ENCODE measurements around the gene THEM5.

The THEM5 gene

DNA sequence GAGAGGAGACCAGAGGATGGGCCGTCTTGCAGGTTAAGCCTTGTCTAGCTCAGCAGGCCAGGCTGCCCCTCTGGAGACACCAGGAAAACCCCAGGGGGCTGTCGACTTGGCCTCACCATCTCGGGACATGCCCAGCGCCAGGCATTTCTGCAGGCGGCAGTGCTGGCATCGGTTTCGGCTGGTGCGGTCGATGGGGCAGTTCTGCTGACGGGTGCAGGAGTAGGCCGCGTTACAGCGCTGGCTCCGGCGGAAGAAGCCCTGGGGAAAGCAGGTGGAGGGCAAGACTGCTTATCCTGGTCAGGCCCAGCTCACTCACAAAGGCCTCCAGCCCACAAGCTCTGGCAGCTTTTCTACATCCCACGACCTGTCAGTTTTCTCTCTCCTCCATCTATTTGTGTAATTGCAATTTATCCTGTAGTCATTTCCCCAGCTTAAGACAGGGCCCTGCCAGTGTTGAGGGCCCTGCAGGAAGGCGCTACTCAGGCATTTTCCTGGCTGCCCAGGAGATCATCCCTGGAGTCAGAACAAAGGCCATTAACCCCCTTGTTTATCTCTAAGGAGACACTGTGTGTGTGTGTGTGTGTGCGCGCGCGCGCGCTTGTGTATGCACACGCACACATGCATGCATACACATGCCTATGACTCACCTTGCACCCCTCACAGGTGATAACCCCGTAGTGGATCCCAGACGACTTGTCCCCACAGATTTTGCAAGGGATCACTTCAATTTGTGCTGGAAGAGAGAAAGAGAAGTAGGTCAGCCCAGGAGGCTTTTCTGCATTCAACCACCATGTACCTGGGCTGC is 36.8 kb downstream of the THEM5 start:
- FAIRE-seq: no peak

DNA sequence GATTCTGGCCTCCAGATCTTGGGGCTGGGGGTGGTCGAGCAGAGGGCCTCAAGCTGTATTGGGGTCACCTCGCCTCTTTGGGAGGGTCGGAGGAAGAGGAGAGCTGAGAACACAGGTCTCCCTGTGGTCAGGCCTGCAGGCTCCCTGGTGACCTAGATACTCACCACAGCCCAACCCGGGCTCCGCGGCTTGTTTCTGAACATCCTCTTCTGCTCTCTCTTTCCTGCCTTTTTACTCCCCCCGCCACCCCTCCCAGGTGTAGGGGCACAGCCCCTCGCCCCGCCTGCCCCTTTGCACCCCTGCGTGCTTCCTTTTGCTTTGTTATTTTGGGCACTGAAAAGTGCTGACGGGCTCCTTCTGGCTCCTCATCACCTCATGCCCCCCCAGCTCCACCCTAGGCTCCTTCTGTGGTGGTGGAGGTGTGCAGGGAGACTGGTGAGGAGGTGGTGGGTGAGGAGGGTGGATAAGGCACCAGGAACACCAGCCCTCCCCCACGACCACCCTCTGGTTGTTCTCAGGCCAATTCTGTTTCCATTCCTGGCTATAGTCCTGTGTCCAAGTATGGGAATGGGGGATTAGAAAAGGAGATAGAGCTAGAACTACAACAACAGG is 37.7 kb downstream of the THEM5 start:
- FAIRE-seq: no peak

DNA sequence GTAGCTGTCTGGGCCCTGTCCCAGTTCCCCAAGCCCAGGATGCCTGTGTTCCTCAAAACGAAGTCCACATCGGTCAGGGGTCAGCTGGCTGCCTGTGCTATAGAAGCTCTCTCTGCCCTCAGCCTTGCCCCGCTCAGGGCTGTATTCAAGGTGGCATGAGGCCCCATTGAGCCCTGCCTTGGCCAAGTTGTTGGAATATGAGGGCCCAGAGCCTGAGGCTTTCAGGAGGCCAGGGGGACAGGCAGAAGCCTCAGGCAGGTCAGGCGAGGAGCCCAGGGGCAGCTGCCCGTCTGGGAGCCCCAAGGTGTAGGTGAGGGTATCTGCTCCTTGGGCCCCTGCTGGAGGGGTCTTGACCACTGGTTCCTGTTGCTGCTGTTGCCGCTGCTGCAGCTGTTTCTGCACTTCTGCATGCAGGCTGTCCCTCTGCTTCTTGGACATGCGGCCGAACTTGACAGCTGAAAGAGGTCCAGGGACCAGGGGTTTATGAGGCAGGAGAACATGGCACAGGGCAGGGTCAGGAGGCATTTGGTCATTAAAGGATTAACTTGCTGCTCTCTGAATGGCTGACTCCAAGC is 38.5 kb downstream of the THEM5 start:
- no peak for FAIRE-seq

DNA sequence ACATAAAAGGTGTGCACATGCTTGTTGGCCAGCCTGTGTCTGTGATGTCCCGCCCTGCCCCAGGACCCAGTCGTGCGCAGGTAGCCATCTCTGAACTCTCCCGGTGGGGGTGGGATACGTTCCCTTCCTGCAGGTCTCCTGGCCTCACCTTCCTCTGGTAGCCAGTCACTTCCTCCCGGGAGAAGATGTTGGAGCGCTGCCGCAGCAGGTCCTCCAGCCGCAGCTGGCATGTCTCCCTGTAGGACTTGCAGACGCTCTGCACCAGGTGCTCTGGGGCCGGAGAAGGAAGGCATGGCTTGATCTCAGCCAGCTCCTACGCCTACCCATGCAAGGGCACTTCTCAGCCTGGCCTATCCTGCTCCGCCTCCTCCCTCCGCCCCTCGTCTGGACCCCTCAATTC is 39.1 kb downstream of the THEM5 start:
- no peak for FAIRE-seq

DNA sequence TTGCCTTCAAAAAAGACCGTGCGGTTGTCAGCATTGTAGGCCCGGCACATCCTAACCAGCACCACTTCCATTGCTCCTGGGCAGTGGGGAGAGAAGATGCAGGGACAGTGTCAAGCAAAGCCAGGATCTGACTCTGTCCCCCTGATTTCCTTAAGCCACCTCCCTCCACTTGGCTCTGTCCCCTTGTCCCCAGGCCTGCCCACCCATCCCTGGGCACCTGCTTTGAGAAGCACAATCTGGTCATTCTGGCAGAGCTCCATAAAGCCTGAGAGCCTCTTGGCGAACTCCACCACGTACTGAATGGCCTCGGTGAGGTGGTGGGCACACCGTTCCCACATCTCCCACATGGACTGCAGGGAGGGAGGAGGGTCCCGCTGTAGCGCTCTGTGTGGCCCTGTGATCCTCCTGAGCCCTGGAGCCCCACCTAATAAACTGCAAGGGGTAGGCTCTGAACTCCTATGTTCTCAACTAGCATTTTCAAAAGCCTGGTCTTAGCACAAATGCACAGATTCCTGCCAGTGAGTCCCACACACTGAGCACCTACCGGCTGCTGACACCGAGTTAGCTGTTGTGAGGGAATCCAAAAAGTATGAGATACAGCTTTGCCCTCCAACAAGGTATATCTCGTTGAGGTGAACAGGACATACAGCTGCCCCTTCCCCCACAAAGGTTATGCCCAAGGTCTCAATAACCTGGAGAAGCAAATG is 40.1 kb downstream of the THEM5 start:
- FAIRE-seq: no peak

DNA sequence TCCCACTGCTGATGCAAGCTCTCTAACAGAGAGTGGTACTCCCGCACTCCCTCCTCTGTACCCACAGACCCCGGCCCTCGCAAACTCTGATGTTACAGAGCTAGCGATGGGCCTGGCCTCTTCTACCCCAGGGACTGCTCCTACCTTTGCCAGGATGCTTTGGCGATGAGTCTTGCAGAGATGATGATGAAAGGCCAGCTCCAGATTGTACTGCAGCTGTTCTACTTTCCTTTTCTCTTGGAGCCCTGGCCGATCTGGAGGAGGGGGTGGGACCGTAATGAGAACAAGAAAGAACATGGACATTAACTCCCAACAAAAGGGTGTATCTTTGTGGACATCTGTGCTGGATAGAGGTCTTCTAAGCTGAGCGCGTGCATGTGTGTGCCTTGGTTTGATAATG is 42.3 kb downstream of the THEM5 start:
- no peak for FAIRE-seq

DNA sequence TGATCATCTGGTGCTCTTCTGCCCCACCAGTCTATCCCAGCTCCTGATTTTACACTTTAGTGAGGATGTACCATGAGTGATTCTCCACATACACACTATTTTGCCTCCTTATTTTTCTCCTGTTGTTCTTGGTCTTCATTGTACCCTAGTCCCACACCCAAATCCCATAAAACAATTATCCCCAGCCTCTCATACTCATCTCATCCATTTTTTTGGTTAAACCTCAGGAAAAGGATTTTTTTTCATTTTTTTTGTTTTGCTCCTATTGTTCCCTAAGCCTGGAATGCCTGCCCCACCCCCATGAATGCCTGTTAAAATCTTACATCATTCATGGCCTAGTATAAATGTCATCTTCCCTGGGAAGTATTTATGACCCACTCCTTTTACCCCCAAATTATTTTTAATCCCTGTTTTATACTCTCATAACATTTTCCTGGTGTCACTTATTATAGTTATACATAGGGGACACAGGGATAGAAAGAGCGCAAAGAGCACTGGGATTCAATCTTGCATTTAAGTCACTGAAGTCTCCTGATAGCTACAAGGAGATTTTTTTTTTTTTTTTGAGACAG is 43.4 kb downstream of the THEM5 start:
- FAIRE-seq: no peak

DNA sequence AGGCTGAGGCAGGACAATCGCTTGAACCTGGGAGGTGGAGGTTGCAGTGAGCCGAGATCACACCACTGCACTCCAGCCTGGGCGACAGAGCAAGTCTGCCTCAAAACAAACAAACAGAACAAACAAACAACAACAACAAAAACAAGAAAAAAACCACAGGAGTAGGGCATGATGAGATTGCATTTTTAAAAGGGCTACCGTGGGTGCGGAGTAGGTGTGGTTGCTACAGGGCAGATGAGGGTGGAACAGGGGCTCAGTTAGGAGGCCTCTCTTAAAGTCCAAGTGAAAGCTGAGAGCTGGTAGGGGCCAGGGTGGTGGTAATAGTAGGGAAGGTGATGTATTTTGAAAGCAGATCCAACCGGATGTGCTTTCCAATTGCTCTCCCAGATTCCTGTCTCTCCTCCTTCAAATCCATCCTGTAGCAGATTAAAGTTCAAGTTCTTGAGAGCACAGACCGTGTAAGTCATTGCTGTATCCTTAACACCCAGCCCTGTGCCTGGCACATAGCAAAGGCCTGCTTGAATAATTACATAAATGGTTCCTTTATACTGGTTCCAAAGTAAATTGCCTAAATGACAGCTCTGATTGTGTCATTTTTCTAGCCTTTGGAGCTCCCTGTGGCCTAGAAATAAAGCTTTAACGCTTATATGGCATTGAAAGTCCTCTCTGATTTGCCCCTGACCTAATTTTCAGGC is 44.1 kb downstream of the THEM5 start:
- no peak for FAIRE-seq

DNA sequence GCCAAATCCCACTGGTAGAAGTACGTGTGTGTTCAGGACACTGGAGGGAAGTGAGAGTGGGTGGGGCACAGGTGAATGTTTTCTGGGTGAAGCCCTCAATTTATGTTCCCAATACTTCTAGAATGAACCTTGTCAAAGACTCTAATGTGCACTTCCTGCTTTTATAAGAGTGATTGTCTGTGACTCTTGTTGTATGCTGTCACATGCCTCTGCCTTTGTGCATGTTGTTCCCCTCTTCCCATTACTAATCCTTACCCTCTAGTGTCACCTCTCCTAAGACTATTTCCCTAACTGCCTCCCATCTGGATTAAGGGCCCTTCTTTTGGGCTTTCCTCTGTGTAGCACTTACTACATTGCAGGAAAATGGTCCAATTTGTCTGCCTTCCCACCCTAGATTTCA is 45.7 kb downstream of the THEM5 start:
- no peak for FAIRE-seq

DNA sequence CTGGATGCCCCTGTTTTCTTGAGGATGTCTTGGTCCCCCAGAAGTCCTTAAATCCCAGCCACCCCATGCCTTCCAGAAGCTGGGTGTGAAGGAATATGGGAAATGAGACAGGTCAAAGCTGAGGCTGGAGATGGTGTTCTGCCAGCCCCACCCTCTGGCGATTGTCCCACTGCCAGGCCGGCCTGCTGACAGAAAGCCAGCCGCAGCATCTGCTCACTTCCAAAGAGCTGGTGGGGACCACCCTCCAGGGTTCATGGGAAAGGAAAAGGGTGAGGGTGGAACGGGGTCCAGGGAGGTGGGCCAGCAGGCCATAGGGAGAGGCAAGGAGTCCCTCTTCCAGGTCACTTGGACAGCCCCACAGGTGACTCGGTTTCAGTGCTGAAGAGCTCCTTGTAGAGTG is 46.4 kb downstream of the THEM5 start:
- no peak for FAIRE-seq

DNA sequence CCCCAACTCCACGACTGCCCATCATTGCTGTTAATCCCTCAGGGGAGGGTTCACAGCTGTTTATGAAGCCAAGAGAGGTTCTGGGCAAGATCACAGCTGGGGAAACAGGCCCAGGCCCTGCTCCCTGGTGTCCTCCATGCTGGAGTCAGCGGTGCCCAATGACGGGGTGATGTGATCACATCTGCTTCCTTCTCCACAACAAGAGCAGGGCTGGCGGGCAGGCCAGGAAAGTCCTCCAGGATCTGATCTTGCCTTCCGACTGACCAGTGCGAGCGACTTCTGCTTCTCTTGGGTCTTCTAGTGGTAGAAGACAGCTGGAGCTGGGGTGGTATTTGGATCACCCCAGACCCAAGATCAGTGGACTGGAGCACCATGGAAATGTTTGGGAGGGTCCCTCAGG is 47.3 kb downstream of the THEM5 start:
- FAIRE-seq: no peak

DNA sequence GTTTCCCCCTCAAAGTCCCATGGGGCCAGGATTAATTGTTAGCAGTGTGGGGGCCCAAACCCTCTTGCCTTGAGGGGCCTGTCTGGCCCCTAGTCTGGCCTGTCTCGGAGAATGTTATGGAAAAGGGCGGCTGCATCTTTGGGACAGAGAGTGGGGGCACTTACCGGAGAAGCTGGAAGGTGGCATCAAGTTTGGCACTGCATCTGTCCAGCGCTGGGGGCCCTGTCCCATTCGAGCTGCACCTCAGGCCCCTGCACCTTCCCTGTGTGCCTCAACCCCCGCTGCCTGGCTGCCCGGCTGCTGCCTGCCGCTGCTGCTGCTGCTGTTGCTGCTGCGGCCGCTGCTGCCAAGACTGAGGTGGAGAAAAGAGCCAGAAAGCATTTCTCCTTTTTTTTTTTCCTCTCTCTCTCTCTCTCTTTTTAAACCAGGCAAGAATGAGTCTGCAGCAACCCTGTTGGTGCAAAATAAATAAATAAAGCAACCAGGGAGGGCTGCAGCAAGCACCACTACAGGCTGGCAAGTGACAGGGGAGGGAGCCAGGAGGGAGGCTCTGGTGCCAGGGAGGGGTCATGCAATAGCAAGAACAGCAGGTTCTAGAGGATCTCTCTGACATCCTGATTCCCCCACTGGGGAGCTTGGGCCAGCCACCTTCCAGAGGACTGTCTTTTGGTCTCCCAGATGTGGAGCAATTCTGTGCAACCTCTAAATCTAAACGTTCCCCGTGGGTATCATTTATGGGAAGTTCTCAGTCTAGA is 48.3 kb downstream of the THEM5 start, which contains the start of gene LINGO4:
LINGO4 (minus strand) TSS at position 354 of the 755 bp plus-strand sequence. CDS start 2,715 bp downstream, outside the sequence.
- no peak for FAIRE-seq

DNA sequence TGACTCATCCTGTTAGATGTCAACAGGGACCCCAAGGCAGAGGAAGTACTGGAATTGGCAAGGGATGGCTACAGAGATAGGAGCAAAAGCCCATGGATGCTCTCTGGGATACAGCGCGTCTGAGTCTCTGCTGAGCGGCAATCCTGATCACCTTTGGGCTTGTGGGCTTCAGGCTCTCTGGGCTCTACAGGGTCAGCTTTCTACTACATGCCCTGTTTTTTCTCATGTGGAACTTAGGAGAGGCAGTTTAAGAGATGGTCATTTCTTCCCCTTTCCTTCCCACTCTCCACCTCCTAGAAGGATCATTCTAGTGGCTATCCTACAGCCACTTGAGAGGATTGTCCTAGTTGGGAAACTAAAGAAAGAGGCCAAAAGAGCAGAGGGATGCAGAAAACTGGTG is 49.6 kb downstream of the THEM5 start:
- no peak for FAIRE-seq

DNA sequence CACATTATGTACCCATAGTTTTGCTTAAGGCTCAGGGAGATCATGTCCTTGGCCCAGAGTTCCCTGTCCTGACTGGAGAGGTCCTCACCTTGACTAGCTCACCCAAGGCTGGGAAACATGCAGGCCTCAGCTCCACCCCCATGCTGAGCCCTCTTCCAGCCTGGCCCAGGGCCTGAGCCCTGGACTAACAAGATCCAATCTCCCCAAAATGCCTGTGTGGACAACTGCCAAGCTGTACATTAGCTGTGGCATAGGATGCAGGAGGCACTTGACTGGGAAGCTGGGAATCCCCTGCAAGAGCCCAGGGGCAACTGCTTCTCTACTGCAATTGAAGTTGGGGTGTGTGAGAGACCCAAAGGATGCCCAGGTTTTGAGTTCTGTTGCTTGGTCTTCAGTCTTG is 50.3 kb downstream of the THEM5 start:
- FAIRE-seq: no peak

DNA sequence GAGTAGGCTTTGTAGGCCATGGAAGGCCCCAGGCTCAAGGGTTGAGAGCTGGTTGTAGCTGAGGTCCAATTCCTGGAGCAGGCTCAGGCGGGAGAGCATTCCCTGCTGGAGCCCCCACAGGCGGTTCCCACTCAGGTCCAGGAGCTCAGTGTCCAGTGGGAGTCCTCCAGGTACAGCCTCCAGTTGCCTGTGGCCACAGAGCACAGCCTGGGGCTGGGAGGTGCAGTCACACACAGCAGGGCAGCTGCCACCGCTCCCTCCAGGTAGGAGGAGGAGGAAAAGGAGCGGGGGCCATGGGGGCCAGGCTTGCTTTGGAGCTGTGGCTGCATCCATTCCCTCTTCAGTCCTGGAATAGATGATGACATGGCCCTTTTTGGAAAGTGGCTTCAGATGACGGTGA is 51.1 kb downstream of the THEM5 start:
- no peak for FAIRE-seq

DNA sequence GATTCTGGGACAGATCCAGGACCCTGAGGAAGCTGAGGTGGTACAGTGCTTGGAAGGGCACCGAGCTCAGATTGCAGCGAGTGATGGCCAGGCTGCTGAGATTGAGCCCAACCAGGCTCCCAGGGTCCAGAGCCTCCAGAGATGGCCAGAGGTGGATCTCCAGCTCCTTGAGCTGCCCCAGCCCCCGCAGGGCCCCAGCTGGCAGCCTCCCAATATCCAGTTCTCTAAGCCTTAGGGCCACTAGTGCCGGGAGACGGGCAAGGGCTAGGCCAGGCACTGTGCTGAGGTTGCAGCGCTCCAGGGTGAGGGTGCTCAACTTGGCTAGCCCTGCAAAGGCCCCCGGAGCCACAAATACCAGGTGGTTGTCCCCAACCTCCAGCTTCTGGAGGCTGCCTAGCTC is 51.7 kb downstream of the THEM5 start:
- FAIRE-seq: no peak

DNA sequence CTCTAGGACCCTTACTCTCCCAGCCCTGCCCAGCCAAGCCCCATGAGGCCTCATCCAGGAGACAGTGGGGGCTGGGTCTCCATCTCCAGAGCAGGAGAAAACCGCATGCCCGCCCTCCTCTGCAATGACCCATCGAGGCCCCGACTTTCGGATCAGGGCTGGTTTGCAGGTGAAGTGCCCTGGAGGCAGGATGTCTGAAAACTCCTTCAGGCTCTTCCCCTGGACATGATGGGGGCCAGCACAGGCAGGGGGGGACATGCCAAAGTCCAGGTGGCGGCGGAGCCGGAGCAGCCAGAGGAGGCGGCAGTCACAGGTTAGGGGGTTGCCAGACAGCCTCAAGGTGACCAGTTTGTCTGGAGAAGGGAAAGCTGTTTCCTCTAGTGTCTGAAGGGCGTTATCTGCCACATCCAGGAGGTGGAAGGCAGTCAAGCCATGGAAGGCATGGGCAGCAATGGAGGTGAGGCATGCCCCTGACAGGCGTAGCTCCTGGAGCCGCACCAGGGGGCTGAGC is 52.1 kb downstream of the THEM5 start:
- no peak for FAIRE-seq

DNA sequence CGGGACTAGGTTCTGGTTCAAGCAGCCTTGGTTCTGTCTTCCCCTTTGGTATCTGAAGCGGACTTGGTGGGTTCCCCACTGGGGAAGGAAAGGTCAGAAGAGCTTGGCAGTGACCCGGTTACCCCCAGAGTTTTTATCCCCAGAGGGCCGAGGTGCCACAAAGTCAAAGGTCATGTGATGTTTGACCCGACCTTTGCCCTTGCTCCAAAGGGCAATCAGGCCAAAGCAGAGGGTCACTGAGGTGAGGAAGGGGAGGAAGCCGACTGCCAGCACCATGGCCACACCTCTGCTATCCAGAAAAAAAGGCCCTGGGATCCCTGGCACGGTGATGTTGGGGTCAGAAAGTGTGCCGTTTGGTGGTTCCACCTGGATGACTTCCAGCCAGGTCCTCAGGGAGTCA is 52.7 kb downstream of the THEM5 start:
- FAIRE-seq: no peak

DNA sequence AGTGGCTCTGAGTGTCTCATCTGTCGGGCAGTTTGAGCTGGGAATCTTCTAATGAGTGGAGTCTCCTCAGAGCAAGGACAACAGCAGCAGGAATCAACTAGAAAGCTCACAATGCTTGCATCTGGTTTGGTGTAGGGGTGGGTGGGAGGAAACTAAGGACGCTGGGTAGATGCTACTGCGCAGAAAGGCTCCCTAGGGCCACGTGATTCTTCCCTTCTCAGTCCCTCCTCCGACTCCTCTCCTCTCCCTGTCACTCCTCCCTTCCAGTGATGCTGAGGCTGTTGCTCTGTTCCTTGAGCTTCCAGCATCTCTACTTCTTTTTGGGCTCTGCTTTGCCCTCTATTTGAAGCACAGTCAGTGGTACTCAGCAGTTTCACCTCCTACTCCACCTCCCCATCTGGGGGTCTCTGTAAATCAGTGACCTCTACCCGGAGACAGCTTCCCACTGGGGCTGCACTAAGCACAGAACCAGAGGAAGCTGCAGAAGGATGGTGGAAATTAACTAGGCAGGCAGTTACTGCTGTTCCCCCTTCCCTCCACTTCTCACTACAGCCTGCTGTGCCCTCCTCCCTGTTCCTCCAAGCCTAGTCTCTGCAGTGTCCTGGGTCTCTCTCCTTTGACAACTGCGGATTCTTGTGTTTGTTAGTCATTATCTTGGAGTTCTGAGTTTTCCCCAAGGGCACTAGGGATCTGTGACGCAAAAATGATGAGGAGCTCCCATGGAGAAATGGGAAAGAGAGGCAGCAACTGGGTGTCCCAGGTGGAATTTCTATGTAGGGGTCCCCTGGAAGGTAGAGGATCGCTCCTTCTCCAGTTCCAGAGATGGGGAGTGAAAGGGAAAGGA is 54.1 kb downstream of the THEM5 start:
- FAIRE-seq: no peak

DNA sequence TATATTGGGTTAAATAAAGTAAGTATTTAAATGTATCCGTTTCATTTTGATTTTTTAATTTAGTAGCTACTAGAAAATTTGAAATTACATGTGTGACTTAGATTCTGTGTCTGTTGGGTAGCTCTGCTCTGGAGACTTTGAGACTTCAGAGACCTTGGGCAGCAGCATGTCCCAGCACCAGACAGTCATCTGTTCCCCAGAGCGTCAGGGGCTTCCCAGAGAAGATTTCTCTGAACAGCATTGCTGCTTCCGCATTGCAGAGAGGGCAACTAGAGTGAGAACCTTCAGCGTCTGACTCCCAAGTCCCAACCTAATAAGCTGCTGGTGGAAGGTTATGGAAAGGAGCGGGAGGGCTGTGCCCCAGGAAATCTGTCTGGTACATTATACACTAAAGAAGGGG is 54.9 kb downstream of the THEM5 start:
- FAIRE-seq: no peak
